ENCODE results near the gene PGP. TPM values are rescaled to one million over a fixed set of nuclear protein-coding genes. Genes with fewer than 3 reads are reported as not detected.

The PGP gene
- polyA plus RNA-seq, 3 donors: 13.0 to 17.1 (median 14.9) TPM

- no peak for DNase-seq (ENCODE audit: extremely low read depth in 1 of 11, low read depth in 9 of 11, low spot score in 4 of 11)
Measured at GRCh38 chr16:2191446-2191706, 23.3 kb downstream of the PGP start.

DNA sequence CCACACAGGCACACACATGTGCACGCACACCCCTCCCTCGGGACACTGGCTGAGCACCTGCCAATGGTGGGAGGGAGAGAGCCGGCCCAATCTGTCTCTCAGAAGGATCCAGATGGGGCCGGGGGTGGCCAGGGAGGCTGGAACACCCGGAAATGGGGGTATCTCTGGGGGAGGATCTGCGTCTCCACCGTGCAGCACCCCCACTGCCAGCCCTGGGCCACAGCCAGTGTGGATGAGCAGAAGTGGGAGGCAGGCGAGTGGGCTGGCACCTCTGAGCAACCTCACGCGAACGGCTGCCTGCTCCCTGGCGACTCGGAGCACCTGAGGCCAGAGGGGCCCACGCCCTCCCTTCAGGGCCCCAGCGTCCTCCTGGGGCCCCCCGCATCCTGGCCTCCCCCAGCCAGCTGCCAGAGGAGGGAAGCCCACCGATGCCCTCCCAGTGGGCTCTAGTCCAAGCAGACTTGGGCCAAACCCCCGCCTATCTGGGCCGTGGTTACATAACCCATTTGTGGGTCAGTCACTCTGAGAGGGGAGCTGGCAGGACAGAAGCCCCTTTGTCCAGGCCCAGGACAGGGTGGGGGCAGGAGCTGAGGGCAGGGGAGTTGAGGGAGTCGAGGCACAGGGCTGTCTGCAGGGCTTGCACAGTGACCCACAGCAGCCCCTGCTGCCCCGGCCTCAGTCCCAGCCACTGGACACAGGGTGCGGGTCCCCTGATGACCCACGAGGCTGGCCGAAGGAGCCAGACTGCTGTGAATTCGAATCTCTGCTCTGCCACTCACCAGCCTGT, 23.8 kb downstream of the PGP start:
- no peak for DNase-seq (ENCODE audit: extremely low read depth in 1 of 11, low read depth in 9 of 11, low spot score in 4 of 11)

GRCh38 chr16:2190002-2190658, 24.5 kb downstream of the PGP start:
- DNase-seq (ENCODE audit: extremely low read depth in 1 of 11, low read depth in 9 of 11, low spot score in 4 of 11): no peak

GRCh38 chr16:2189252-2189893, 25.3 kb downstream of the PGP start:
- DNase-seq (ENCODE audit: extremely low read depth in 1 of 11, low read depth in 9 of 11, low spot score in 4 of 11): no peak

DNA sequence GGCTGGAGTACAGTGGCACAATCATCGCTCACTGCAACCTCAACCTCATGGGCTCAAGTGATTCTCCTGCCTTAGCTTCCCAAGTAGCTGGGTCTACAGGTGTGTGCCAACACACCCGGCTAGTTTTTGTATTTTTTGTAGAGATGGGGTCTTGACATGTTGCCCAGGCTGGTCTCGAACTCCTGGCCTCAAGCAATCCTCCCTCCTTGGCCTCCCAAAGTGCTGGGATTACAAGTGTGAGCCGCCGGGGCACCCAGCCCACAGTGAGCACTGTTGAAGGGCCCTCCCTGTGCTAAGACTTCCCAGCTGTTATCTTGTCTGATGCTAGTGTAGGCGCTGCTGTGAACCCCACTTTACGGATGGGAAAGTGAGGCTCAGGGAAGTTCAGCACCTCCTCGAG, 26.2 kb downstream of the PGP start:
- no peak for DNase-seq (ENCODE audit: extremely low read depth in 1 of 11, low read depth in 9 of 11, low spot score in 4 of 11)

DNA sequence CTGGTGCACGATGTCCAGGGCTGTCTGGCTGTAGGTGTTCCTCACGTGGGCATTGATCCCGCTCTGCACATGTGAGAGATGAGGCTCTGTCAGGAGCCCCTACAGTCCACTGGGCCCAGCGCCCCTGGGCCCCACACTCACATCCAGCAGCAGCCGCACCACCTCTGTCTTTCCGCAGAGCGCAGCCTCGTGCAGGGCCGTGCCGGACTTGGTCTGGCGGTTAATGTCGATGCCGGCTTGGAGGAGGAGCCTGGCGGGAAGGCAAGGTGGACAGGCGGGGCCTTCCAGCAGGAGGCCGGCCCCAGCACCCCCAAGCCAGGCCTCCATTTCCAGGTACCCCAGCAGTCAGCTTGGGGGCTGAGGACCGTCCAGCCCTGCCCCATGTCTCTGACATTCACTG, 27.4 kb downstream of the PGP start:
- DNase-seq (ENCODE audit: extremely low read depth in 1 of 11, low read depth in 9 of 11, low spot score in 4 of 11): no peak

GRCh38 chr16:2186505-2186904, 28.1 kb downstream of the PGP start:
- DNase-seq (ENCODE audit: extremely low read depth in 1 of 11, low read depth in 9 of 11, low spot score in 4 of 11): no peak

- no peak for DNase-seq (ENCODE audit: extremely low read depth in 1 of 11, low read depth in 9 of 11, low spot score in 4 of 11)
Measured at GRCh38 chr16:2186064-2186463, 28.6 kb downstream of the PGP start.

GRCh38 chr16:2184962-2185361, 29.7 kb downstream of the PGP start:
- DNase-seq (ENCODE audit: extremely low read depth in 1 of 11, low read depth in 9 of 11, low spot score in 4 of 11): no peak

- no peak for DNase-seq (ENCODE audit: extremely low read depth in 1 of 11, low read depth in 9 of 11, low spot score in 4 of 11)
Measured at GRCh38 chr16:2184346-2184745, 30.3 kb downstream of the PGP start.

DNA sequence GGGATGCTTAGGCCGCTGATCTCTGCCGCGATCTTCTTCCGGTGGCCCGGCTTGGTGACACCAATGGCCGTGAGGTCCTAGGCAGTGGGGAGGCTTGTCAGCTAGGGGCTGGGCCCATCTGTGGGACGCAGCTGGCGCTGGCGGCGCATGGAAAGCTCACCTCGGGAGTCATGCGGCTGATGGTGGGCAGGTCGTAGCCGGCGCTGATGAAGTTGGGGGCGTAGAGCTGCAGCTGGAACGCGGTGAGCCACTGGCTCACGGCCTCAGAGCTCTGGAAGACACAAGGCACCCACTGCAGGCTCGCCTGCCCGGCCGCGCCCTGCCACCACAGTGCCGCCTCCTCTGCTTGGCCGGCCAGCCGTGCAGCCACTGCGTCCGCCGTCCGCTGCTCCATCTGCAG, 31.0 kb downstream of the PGP start:
- DNase-seq (ENCODE audit: extremely low read depth in 1 of 11, low read depth in 9 of 11, low spot score in 4 of 11): no peak

DNA sequence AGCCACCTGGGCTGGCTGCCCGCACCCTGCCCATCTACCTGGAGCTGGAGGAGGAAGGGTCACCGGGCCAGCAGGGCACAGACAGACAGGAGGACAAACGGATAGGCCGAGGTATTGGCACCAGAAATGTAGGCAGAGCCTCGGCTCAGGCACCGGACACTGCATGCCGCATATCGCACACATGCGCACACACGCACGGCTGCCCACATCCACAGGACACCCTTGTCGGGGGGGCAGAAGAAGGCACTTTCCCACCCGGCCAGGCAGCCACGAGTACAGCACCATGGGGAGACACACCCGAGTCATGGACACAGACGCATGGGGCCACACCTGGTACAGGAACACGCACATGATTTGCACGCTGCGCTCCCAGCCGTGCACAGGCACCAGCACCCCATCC, 32.7 kb downstream of the PGP start:
- DNase-seq (ENCODE audit: extremely low read depth in 1 of 11, low read depth in 9 of 11, low spot score in 4 of 11): no peak

DNA sequence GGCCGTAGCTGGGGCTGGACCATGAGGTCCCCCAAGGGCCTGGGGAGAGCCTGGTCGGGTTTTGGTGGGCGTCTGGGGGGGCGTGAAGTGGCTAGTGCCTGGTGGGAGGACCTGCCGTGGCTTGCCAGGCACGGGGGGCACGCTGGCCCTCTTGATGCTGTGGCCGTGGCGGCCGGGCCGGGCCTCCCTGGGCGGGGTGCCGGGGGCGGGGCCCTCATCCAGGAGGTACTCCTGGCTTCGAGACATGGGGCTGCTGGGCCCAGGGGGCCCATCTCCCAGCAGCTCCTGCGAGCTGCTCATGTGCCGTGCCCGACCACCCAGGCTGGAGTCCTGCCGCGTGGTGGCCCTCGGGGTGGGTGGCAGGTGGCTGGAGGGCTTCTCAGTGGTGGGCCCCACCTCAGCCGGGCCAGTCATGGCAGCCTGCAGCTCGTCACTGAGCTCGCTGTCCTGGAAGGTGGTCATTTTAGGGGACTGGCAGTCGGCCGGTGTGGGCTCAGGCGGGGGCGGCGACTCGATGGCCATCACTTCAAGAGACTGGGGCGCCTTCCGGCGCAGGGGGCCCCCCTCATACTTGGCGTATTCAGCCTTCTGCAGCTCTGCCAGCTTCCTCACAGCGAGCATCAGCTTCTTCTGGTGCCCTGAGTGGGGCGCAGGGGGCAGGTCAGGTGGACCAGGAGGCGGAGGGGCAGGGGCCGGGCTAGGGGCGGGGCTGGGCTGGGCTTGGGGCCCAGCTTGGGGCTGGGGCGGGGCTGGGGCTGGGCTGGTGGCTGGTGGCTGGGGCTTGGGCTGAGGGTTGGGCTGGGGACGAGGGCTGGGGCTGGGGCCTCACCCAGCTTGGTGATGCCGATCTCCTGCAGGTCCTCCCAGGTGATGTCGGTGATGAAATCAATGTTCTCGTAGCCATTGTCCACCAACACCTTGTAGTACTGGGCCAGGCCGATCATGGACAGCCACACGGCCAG, 33.4 kb downstream of the PGP start:
- DNase-seq (ENCODE audit: extremely low read depth in 1 of 11, low read depth in 9 of 11, low spot score in 4 of 11): no peak

GRCh38 chr16:2180461-2180860, 34.2 kb downstream of the PGP start:
- DNase-seq (ENCODE audit: extremely low read depth in 1 of 11, low read depth in 9 of 11, low spot score in 4 of 11): no peak

DNA sequence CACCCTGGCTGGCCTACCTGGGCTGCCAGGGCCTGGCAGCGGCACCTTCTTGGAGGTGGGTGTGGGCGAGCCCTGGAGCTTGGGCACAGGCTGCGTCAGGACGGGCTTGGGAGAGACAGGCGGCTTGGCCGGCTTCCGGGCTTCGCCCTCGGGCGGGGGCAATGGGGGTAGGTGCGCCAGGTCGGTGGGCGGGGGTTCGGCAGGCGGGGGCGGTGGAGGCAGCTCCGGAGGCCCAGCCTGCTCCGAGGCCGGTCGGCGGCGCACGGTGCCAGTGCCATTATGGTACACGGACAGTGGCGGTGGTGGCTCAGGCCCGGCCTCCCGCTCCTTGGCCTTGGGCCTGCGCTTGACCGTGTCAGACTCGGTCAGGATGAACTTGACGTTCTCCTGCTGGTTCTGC, 35.1 kb downstream of the PGP start:
- DNase-seq (ENCODE audit: extremely low read depth in 1 of 11, low read depth in 9 of 11, low spot score in 4 of 11): no peak

- DNase-seq (ENCODE audit: extremely low read depth in 1 of 11, low read depth in 9 of 11, low spot score in 4 of 11): no peak
Measured at GRCh38 chr16:2179107-2179501, 35.5 kb downstream of the PGP start.

DNA sequence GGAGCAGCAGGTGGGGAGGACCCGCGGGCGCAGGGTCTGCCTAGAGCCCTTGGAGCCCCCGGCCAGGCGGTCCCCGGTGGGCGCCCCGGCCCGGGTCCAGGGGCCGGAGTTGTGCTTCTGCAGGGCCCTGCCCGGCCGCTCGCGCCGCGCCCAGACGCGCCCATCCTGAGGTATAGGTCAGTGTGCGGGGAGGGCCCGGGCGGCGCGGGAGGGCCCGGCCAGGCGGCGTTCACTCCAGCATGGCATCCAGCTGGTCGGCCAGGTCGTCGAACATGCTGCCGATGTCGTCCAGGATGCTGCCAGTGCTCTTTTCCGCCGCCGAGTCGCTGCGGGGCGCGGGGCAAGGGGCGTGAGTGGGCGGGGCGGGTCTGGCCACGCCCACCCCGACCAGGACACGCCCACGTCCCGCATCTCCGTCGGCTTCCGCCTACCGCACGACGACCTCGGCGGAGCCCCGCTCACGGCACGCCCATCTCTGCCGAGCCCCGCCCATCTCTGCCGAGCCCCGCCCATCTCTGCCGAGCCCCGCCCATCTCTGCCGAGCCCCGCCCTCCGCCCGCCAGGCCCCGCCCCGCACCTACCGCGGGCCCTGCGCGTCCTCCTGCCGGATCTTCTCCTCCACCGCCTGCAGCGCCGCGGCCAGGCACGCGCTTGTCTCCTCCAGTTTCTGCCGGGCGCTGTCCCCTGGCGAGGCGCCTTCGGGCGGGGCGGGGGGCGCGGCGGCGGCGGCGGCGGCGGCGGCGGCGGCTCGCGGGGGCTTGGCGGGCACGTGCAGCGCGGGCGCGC, 36.1 kb downstream of the PGP start:
- DNase-seq (ENCODE audit: extremely low read depth in 1 of 11, low read depth in 9 of 11, low spot score in 4 of 11): no peak

- no peak for DNase-seq (ENCODE audit: extremely low read depth in 1 of 11, low read depth in 9 of 11, low spot score in 4 of 11)
Measured at GRCh38 chr16:2177561-2177960, 37.1 kb downstream of the PGP start.

GRCh38 chr16:2177101-2177500, 37.5 kb downstream of the PGP start:
- no peak for DNase-seq (ENCODE audit: extremely low read depth in 1 of 11, low read depth in 9 of 11, low spot score in 4 of 11)

All from renal cortex interstitium (tissue), 11 donors.